Measurements from ENCODE around the gene TGFB1I1.
A peak's percentile ranks its signal among the peaks of the same experiment; 100 is the strongest.
"Not testable (repeated sequence)": the region's sequence is repeated elsewhere in the genome, so short reads cannot be mapped to it uniquely, and the experiment has no call there.

Gene TGFB1I1

GRCh38 chr16:31472709-31473203 lies 804 bp downstream of the TGFB1I1 start:
- peak; percentile 28 for DNase-seq

GRCh38 chr16:31473264-31473984 lies 1.5 kb downstream of the TGFB1I1 start:
- no peak for DNase-seq

GRCh38 chr16:31474173-31474714 lies 2.3 kb downstream of the TGFB1I1 start:
- no peak for DNase-seq

DNA sequence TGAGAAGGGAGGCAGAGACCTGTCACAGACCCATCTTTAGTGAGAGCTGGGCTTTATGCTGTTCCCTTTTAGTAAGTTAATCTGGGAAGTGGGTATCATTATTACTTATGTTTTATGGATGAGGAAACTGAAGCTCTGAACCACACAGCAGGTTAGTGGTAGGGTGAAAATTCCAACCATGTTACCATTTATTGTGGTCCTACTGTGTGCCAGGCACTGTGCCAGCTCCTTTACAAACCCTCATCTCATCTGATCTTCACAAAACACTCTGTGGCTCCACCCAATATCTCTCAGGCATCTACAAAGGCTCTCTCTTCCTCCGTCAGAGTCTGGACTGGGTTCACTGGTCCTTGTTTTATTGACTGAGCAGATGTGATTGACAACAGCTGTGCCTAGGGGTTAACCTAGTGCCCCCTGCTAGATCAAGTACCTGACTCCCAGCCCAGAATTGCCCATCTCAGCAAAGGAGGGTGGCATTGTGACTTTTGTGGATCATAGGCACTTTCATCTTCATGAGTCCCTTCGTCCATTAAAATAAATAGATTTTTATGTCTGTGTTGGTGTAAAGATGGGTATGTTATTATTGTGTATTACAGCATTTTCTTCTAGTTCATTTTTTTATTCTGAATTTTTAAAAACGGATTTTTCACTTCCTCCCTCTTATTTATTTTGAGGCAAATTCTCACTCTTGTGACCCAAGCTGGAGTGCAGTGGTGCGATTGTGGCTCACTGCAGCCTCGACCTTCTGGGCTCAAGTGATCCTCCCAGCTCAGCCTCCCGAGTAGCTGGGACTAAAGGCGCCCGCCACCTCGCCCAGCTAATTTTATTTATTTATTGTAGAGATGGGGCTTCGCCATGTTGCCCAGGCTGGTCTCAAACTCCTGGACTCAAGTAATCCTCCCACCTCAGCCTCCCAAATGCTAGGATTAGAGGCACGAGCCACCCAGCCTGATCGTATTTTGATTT lies 3.1 kb downstream of the TGFB1I1 start:
- no peak for DNase-seq

DNA sequence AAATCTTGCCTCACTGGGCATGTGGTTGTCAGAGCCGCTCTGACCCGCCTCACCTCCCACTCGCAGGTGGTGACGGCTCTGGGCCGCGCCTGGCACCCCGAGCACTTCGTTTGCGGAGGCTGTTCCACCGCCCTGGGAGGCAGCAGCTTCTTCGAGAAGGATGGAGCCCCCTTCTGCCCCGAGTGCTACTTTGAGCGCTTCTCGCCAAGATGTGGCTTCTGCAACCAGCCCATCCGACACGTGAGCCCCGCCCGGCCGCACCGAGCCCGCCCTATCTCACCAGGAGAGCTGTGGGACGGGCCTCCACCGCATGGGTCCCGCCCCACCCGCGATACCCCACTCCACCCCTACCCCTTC lies 4.0 kb downstream of the TGFB1I1 start:
- DNase-seq: no peak

GRCh38 chr16:31476303-31477219 lies 4.6 kb downstream of the TGFB1I1 start:
- DNase-seq: peak; percentile 88

DNA sequence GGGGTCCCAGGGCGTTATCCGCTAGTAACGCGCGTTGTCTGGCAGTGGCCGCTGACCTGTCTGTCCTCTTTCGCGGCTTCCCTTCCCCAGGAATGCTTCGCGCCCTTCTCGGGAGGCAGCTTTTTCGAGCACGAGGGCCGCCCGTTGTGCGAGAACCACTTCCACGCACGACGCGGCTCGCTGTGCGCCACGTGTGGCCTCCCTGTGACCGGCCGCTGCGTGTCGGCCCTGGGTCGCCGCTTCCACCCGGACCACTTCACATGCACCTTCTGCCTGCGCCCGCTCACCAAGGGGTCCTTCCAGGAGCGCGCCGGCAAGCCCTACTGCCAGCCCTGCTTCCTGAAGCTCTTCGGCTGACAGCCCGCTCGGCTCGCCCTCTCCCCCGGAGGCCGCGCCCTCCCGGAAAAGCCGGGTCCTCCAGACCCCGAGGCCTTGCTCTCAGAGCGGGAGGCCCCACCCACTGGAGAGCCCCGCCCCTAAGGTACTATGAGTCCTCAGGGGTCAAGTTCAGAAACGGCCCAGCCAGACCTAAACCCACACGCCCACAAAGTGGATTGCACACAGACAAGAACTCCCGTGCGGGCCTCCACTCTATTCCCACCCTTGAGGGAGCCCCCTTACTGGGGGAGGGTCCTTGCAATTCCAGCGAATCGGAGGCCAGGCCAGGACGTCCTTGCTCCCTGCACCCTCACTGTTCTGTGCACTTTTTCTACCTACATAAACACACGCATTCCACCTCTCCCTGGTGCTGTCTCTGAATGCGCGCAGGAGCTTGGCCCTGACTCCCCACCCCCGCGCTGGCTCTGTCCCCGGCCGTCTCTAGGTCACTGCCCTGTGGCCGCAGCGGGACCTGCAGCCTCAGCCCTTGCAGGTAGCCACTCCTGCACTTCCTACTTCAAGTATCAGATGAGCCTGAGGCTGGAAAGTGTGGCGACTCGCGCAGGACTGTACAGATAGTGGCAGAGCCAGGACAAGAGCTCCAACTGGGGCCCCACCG lies 5.6 kb downstream of the TGFB1I1 start:
- peak; percentile 34 for DNase-seq

- no peak for DNase-seq
Measured at GRCh38 chr16:31478956-31479355, 7.0 kb downstream of the TGFB1I1 start.

GRCh38 chr16:31479751-31480150 lies 7.8 kb downstream of the TGFB1I1 start:
- DNase-seq: no peak

- DNase-seq: no peak
Measured at GRCh38 chr16:31480851-31481536, 9.0 kb downstream of the TGFB1I1 start.

DNA sequence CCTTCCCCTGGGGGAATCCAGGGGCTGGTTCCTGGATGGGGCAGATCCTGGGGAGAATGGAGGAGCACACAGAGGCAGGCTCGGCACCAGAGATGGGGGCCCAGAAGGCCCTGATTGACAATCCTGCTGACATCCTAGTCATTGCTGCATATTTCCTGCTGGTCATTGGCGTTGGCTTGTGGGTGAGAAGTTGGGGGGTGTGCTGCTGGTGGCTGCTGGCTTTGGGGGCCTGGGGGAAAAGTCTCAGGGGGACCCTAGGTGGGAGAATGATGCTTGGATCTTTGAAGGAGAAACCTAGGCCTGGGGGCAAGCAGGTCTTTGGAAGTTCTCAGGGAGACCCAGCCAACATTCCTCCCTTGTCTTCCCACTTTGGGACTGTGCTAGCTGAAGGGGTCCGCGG lies 11.1 kb downstream of the TGFB1I1 start, which contains the start of gene SLC5A2:
Gene SLC5A2 (plus strand): TSS at position 43 of the 400 bp plus-strand sequence. CDS start 14 bp downstream, at position 57.
- DNase-seq: no peak

- DNase-seq: not testable (repeated sequence)
Measured at GRCh38 chr16:31484048-31484447, 12.1 kb downstream of the TGFB1I1 start.

GRCh38 chr16:31484491-31485171 lies 12.7 kb downstream of the TGFB1I1 start:
- DNase-seq: no peak

GRCh38 chr16:31485571-31485970 lies 13.6 kb downstream of the TGFB1I1 start:
- no peak for DNase-seq

DNA sequence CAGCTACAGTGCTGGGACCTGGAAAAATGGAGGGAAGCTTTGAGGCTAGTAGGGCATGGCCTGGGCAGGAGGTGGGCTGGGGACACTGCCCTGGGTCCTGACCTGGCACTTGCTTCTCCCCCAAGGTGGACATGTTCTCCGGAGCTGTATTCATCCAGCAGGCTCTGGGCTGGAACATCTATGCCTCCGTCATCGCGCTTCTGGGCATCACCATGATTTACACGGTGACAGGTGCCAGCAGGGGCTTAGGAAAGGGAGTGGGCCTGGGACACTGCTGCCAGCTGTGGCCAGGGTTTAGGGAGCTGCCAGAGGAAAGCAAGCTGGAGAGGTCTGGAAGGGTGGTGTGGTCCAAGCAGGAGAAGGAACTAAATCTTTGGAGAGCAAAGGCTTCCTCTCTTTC lies 14.1 kb downstream of the TGFB1I1 start:
- DNase-seq: no peak

- DNase-seq: no peak
Measured at GRCh38 chr16:31487071-31487719, 15.2 kb downstream of the TGFB1I1 start.

GRCh38 chr16:31487720-31488467 lies 15.9 kb downstream of the TGFB1I1 start:
- DNase-seq: peak; percentile 60

Measured in stimulated activated CD4-positive, alpha-beta T cell treated with anti-CD3 and anti-CD28 coated beads, Interleukin-4, amount 100 ng/mL, for 24 hours (primary cell).